ENCODE data around the gene KCNH2. TPM values are rescaled to one million over a fixed set of nuclear protein-coding genes. Genes with fewer than 3 reads are reported as not detected.

Gene KCNH2
- total and polyA plus RNA-seq, 2 donors (not counting 1 experiment from before 2014, with no cell fraction given) = 0.86 to 2.7 TPM

DNA sequence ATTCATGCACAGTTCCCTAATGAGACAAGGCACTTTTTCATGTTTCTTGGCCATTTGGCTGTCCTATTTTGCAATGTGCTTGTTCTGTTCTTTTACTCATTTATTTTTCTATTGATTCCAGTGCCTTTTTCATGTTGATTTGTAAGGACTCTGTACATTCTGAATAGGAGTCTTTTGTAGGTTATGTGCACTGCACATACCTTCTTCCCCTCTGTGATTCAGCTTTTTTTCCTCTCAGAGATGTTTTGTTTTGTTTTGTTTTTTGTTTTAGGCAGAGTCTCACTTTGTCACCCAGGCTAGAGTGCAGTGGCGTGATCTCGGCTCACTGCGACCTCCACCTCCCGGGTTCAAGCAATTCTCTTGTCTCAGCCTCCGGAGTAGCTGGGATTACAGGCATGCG is 59.7 kb downstream of the KCNH2 start:
- Mint-ChIP-seq H3K9me3 (ENCODE audit: insufficient read depth) (no peaks in the 10 kb centered on the region), H3K4me3 (no peak overlapping the region), H3K27me3 (peaks cover 37% of the 10 kb centered on the region), H3K27ac (no peak overlapping the region), H3K4me1 (no peaks in the 10 kb centered on the region)
- Histone ChIP-seq H3K4me3 (ENCODE audit: control extremely low read depth in 1 of 5, extremely low read depth in 1 of 5, insufficient read depth in 1 of 5, low read depth in 2 of 5, low read length in 4 of 5) (no peak overlapping the region), H3K4me1 (ENCODE audit: control insufficient read depth in 2 of 2, insufficient read depth in 2 of 2, low read length in 2 of 2) (no peaks in the 10 kb centered on the region), H2AFZ (ENCODE audit: insufficient read depth, low read depth, low read length, poor library complexity, severe bottlenecking) (no peak overlapping the region), H3K9me3 (ENCODE audit: control extremely low read depth in 1 of 3, control insufficient read depth in 2 of 3, insufficient read depth in 1 of 3, low read length in 2 of 3) (no peaks in the 10 kb centered on the region), H3K79me2 (ENCODE audit: control insufficient read depth, insufficient read depth, low read length) (no peaks in the 10 kb centered on the region), H3K27ac (ENCODE audit: low read length in 2 of 2) (no peak overlapping the region), H3K27me3 (replicated peaks in 1 of 4; ENCODE audit: control extremely low read depth in 1 of 4, control insufficient read depth in 3 of 4, insufficient read depth in 4 of 4, low read length in 3 of 4) (peaks cover 0 to 16% (median 0%) of the 10 kb centered on the region in 4 experiments), H3K4me2 (replicated peaks; ENCODE audit: low read depth, low read length, poor library complexity, severe bottlenecking) (no peak overlapping the region), H3K36me3 (replicated peaks in 1 of 2; ENCODE audit: control extremely low read depth in 1 of 2, control insufficient read depth in 1 of 2, extremely low read depth in 1 of 2, insufficient read depth in 2 of 2, low read length in 1 of 2) (no peaks in the 10 kb centered on the region), H3K9ac (ENCODE audit: low read length) (no peak overlapping the region), H4K20me1 (ENCODE audit: control insufficient read depth, insufficient read depth, low read length, poor library complexity, severe bottlenecking) (no peaks in the 10 kb centered on the region)
- intact Hi-C loops (cut with micrococcal nuclease) = no loop called here
- POLR2A ChIA-PET = no interaction called here
- 95% methylated on average over 4 of the region's 6 CpGs for WGBS (ENCODE audit: insufficient coverage)
- DNase-seq (no peak), ATAC-seq (ENCODE audit: low read depth) (no peak)
- TF ChIP-seq, protein P1, sequence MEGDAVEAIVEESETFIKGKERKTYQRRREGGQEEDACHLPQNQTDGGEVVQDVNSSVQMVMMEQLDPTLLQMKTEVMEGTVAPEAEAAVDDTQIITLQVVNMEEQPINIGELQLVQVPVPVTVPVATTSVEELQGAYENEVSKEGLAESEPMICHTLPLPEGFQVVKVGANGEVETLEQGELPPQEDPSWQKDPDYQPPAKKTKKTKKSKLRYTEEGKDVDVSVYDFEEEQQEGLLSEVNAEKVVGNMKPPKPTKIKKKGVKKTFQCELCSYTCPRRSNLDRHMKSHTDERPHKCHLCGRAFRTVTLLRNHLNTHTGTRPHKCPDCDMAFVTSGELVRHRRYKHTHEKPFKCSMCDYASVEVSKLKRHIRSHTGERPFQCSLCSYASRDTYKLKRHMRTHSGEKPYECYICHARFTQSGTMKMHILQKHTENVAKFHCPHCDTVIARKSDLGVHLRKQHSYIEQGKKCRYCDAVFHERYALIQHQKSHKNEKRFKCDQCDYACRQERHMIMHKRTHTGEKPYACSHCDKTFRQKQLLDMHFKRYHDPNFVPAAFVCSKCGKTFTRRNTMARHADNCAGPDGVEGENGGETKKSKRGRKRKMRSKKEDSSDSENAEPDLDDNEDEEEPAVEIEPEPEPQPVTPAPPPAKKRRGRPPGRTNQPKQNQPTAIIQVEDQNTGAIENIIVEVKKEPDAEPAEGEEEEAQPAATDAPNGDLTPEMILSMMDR (IDR thresholded peaks at IDR 0.05) = no peak
- no peak for TF ChIP-seq EZH2 (IDR thresholded peaks at IDR 0.05; ENCODE audit: borderline replicate concordance, insufficient read depth, low read depth, low read length, poor library complexity, severe bottlenecking)
- CTCF ChIA-PET = no interaction called here

DNA sequence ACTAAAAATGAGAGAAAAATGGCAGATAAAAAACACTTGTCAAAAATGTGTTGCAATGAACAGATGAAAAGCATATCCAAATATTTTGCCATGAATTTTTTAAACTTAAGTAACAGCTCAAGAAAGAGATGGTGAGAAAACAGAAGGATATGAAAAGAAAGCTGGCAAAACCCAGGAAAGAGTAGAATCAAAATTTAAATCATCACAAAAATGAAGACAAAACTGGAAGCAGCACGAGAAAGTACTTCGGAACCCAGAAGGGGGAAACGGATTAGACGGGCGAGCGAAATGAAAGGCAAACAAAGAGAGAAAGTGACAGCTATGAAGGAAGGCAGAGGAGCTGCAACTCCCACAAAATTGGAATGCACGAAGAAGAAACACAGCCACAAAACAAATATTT is 60.2 kb downstream of the KCNH2 start:
- no peaks in the 10 kb centered on the region for H3K79me2 ChIP-seq (ENCODE audit: control insufficient read depth, insufficient read depth, low read length)
- no peaks in the 10 kb centered on the region for H3K9me3 ChIP-seq (ENCODE audit: control extremely low read depth in 1 of 3, control insufficient read depth in 2 of 3, insufficient read depth in 1 of 3, low read length in 2 of 3)
- Mint-ChIP-seq H3K27ac (no peak overlapping the region), H3K4me3 (no peak overlapping the region), H3K27me3 (peaks cover 37% of the 10 kb centered on the region), H3K4me1 (no peaks in the 10 kb centered on the region), H3K9me3 (ENCODE audit: insufficient read depth) (no peaks in the 10 kb centered on the region)
- intact Hi-C loops (cut with micrococcal nuclease) = no loop called here
- 74% methylated on average over 6 of the region's 7 CpGs for whole genome bisulfite sequencing (ENCODE audit: insufficient coverage)
- H3K27me3 ChIP-seq (replicated peaks in 1 of 4; ENCODE audit: control extremely low read depth in 1 of 4, control insufficient read depth in 3 of 4, insufficient read depth in 4 of 4, low read length in 3 of 4) = peaks cover 0 to 16% (median 0%) of the 10 kb centered on the region in 4 experiments
- H2AFZ ChIP-seq (ENCODE audit: insufficient read depth, low read depth, low read length, poor library complexity, severe bottlenecking) = no peak overlapping the region
- ChIA-PET CTCF (no interaction called here), POLR2A (no interaction called here)
- H3K27ac ChIP-seq (ENCODE audit: low read length in 2 of 2) = no peak overlapping the region
- H3K36me3 ChIP-seq (replicated peaks in 1 of 2; ENCODE audit: control extremely low read depth in 1 of 2, control insufficient read depth in 1 of 2, extremely low read depth in 1 of 2, insufficient read depth in 2 of 2, low read length in 1 of 2) = no peaks in the 10 kb centered on the region
- H3K9ac ChIP-seq (ENCODE audit: low read length) = no peak overlapping the region
- H3K4me1 ChIP-seq (ENCODE audit: control insufficient read depth in 2 of 2, insufficient read depth in 2 of 2, low read length in 2 of 2) = no peaks in the 10 kb centered on the region
- H4K20me1 ChIP-seq (ENCODE audit: control insufficient read depth, insufficient read depth, low read length, poor library complexity, severe bottlenecking) = no peaks in the 10 kb centered on the region
- ATAC-seq (ENCODE audit: low read depth) = no peak
- no peak for DNase-seq
- H3K4me2 ChIP-seq (replicated peaks; ENCODE audit: low read depth, low read length, poor library complexity, severe bottlenecking) = no peak overlapping the region
- H3K4me3 ChIP-seq (ENCODE audit: control extremely low read depth in 1 of 5, extremely low read depth in 1 of 5, insufficient read depth in 1 of 5, low read depth in 2 of 5, low read length in 4 of 5) = no peak overlapping the region
- TF ChIP-seq, protein P1 (IDR thresholded peaks at IDR 0.05) = no peak
- no peak for TF ChIP-seq EZH2 (IDR thresholded peaks at IDR 0.05; ENCODE audit: borderline replicate concordance, insufficient read depth, low read depth, low read length, poor library complexity, severe bottlenecking)
